NCI-H1930 (cell line): Measurements from ENCODE around the gene TUBB4B.
"Not testable (repeated sequence)": the region's sequence is repeated elsewhere in the genome, so short reads cannot be mapped to it uniquely, and the experiment has no call there.

ENCODE experiments used
- DNase-seq, 2 experiments: peaks; one replicate each; lab custom pipeline; 2025; lab: John Stamatoyannopoulos, UW

TUBB4B gene

DNA sequence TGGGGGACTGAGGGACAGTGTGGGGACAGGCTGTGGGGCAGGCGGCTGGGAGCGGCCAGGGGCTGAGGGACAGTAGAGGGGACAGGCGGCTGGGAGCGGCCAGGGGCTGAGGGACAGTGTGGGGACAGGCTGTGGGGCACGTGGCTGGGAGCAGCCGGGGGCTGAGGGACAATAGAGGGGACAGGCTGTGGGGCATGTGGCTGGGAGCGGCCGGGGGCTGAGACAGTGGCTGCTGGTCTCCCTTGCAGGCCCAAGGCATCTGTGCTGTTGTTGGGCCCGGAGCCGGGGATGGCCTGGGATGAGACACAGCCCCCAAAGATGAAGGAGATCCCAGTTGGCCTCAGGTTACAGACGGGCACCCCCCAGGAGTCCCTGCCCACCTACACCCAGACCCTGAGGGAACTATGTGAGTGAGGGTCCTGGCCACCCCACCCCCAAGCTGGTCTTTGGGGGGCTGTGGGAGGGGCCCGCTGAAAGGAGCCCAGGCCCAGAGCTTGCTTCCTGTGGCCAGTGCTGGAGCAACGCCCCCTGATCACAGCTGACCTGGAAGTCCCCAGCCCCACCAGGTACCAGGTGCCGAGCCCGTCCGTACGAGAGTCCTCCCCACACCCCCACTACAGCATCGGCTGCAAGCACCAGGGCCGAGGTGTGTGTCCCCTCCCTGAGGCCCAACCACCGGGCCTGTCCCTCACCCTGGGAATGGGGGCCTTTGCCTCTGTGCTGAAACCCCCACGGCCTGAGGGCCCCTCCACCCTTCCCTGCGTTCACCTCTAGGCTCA lies 10.6 kb downstream of the TUBB4B start:
- no peak for DNase-seq

DNA sequence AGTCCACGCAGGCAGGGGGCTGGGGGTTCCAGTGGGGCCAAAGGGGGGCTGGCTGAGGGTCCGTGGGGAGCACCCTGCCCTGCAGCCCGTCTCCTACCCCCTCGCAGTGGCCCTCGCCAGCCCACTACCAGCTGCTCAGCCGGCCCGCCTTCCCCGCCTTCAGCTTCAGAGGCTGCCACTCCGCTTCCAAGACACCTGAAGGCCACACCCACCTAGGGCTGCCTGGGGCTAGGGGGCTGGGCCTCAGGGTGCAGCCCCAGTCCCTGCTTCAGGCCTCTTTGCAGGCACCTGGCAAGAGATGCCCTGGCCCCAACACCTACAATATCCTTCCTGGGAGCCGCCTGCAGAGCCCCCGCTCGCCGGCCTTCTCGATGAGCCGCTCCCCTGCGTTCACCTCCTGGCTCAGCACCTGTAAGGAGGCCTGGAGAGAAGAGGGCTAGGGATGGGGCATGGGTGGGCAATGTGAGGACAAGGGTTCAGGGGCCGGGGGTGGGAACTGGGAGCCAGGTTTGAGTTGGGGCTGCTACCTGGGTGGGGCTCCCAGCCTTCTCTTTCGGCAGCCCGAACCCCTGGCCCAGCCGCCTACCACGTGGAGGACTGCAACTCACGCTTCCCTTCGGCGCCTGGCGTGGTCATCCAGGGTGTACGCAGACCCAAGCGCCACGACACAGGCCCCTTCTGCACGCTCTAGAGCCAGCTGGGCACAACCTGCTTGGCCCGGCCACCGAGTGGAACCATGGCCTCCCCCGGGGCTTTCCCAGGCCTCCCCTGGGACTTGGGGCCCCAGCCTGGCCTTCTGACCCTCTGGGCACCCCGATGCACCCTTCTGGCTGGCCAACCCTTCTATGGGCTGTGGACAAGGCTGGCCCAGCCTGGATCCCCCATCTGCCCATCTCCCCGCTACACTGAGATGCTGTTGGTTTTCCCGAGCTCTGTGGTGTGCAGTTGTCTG lies 11.7 kb downstream of the TUBB4B start:
- DNase-seq: no peak

DNA sequence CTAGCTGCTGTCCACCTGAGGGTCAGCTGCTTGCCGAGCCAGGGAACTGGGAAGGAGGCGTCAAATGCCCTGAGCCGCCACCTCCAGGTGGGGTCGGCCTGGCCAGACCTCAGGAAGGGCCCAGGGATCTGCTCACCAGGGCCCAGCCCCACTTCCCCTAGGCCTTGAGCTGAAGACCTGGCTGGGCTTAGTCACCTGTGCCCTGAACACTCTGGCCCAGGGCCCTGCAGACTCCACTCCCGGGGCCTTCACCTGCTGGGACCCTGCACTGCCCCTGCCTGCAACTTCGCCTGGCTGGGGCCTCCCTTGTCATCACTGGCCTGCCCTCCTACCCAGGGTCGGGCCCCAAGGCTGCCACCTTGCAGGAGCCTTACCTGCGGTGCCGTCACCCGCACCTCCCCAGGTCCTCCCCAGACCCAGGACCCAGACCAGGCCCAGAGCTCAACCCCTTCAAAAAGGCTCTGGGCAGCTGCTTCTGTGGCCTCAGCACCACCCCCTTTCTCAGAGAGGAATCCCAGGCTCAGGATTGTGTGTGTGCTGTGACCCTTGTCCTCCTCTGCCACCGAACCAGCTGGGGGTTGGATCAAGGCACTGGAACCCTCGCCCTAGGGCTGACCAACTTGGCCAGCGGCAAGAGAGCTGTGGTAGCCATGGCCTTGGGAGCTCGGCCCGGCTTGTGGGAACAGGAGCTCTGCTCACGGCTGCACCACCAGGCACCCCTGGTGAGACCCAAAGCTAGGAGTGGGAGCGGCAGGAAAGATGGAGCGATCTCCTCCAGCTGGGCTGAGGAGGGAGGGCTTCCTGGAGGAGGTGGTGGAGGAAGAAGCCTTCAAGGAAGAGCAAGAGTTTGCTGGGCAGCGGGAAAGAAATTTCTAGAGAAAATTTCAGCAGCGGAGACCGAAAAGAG lies 12.9 kb downstream of the TUBB4B start:
- no peak for DNase-seq

DNA sequence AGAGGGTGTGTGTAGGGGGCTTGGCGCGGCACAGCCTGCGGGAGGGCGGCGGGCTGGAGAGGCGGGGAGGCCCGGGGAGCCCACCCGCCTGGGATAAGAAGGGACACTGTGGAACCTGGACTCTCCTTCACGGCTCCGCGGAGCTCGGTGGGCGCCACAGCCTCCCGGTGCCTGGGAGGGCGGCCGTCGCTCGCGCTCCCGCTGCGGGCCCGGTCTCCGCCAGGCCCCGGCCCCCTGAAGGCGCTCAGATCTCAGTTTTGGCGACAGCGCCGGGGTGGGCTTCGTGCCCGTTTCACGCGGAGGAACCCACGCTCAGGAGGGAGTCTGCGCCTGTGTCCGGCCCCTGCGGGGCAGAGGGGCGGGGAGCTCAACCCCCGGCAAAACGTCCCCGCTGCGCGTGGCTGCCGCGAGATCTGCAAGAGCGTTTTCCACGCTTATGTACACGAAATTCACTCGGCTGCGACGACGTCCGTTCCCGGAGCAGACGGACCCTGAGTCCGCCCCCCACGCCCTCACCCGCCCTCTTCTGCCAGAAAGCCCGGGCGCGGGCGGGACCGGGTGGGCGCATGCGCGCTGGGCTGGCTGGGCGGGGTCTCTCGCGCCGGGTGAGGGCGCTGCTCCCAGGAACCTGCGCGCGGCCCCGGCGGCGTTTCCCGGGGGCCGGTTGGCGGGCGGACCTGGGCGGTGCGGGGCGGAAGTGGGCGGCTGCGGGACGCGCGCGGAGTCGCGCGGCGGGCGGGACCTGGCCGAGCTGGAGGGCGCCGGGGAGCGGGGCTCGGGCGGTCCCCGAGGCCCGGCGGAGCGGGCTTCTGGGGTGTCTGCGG lies 13.7 kb downstream of the TUBB4B start, which contains the start of gene NELFB:
Gene NELFB, plus strand, starts transcription at position 704 of the 824 bp plus-strand sequence.
- DNase-seq: peak; percentile 69 to 89

DNA sequence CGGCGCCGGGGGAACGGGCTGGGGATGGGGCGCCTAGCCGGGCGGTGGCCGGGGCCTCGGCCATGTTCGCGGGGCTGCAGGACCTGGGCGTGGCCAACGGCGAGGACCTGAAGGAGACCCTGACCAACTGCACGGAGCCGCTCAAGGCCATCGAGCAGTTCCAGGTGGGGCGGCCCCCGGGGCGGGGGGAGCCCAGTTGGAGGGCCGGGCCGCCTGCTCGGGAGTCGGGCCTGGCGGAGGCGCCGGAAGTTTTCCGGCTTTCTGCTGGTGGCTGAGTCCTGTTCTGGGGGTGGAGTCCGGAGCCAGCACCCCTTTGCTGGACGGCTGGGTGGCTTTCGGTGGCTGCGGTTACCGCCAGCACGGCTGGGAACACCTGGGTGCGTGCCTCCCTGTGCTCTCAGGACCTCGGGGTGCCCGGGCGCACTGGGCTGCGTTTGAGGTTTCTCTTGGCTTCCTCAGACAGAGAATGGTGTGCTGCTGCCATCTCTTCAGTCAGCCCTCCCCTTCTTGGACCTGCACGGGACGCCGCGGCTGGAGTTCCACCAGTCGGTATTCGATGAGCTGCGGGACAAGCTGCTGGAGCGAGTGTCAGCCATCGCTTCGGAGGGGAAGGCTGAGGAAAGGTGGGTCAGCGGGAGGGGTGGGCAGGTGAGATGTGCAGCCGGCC lies 14.5 kb downstream of the TUBB4B start:
- DNase-seq: no peak

DNA sequence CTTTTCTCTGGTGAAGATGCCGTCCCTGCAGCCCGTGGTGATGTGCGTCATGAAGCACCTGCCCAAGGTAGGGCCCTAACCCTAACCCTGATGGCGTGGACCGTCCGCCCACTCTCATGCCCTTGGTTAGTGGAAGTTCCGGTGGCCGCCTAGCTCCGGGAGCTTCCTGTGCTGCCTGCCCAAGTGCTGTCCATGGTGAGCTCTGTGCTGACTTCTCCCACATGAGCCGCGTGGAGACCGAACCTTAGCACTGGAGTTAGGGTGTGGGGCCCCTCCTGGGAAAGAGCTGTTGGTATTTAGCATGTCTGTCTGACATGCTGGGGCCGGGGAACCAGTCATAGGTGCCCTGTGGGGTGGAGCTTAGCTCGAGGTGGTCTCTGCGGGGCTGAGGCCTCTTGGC lies 15.3 kb downstream of the TUBB4B start:
- no peak for DNase-seq

DNA sequence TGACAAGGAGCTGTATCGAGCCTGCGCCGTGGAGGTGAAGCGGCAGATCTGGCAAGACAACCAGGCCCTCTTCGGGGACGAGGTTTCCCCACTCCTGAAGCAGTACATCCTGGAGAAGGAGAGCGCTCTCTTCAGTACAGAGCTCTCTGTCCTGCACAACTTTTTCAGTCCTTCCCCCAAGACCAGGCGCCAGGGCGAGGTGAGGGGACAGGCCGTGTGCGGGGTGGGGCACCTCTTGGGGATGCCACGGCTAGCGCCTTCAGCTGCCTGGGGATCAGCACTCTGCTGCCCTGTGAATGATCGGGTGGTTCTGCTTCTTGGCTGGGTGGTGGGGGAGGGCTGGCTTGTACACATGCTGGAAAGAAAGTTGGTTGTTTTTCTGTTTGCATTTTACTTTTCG lies 15.8 kb downstream of the TUBB4B start:
- DNase-seq: no peak

DNA sequence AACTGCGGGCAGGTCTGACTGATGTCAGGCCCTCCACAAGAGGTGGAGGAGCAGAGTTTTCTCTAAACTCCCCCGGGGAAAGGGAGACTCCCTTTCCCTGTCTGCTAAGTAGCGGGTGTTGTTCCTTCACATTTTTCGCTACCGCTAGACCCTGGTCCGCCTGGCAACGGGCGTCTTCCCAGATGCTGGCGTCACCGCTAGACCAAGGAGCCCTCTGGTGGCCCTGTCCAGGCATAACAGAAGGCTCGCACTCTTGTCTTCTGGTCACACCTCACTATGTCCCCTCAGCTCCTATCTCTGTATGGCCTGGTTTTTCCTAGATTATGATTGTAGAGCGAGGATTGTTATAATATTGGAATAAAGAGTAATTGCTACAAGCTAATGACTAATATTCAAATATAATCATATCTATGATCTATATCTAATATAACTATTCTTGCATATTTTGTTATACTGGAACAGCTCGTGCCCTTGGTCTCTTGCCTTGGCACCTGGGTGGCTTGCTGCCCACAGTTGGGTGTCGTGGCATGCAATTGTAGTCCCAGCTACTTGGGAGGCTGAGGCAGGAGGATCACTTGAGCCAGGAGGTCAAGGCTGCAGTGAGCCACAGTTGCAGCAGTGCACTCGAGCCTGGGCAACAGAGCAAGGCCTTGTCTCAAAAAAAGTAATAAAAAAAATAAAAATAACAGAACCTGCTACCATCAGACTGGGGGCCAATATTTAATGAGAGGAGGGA lies 21.3 kb downstream of the TUBB4B start:
- not testable (repeated sequence) for DNase-seq

DNA sequence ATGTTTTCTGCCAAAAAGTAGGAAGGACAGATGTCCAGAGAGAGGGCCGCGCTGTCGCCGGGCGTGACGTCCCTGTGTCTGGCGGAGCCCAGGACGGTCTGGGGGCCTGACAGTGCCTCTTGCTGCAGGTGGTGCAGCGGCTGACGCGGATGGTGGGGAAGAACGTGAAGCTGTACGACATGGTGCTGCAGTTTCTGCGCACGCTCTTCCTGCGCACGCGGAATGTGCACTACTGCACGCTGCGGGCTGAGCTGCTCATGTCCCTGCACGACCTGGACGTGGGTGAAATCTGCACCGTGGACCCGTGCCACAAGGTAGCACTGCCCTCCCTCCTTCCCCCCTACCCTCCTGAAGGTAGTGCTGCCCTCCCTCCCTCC lies 21.8 kb downstream of the TUBB4B start:
- DNase-seq: no peak

DNA sequence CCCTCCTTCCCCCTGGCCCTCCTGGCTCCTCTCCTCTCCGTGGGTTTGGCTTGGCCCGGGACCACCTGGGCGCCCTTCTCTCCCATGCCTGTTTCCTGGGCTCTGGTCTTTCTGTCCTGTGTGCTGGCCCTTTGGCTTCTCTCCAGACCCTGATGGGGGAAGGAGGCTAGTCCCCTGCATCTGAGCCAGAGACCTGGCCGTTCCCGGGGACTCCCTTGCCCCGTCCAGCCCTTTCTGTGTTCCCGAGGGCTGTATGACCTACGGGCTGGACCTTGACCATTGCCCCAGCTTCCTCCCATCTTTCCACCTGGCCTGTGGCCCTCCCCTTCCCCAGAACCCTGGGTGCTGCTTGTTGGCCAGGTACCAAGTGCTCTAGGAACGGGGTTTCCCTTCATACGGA lies 22.4 kb downstream of the TUBB4B start:
- DNase-seq: no peak

DNA sequence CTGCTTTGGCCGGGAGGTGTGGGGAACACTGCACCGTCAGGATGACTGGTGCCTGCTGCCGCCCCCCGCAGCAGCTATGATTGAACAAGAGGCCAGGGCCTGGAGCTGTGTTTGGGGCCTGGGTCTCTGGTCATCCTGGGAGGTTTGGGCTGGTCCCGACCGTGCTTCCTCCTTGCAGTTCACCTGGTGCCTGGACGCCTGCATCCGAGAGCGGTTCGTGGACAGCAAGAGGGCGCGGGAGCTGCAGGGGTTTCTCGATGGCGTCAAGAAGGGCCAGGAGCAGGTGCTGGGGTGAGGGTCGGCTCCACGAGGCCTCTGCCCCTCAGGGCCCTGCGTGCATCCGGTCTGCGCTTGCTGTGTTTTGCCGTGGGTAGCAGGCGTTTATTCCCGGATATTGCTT lies 23.0 kb downstream of the TUBB4B start:
- no peak for DNase-seq

DNA sequence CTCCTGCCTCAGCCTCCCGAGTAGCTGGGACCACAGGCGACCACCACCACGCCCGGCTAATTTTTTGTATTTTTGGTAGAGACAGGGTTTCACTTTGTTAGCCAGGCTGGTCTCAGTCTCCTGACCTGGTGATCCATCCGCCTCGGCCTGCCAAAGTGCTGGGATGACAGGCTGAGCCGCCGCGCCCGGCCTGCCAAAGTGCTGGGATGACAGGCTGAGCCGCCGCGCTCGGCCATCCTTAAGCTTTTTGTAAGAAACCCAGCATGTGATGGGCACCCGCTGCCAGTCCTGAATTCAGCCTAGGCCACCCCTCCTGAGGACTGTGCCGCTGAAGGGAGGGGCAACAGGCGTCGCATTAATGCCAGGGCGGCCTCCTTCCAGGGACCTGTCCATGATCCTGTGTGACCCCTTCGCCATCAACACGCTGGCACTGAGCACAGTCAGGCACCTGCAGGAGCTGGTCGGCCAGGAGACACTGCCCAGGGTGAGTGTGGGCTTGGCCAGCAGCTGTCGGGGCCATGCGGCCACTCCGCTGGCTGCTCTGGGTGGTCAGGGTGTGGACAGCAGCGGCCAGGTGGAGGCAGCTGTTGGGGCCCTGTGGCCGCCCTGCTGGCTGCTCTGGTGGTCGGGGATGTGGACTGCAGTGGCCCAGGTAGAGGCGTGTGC lies 24.5 kb downstream of the TUBB4B start:
- DNase-seq: no peak

DNA sequence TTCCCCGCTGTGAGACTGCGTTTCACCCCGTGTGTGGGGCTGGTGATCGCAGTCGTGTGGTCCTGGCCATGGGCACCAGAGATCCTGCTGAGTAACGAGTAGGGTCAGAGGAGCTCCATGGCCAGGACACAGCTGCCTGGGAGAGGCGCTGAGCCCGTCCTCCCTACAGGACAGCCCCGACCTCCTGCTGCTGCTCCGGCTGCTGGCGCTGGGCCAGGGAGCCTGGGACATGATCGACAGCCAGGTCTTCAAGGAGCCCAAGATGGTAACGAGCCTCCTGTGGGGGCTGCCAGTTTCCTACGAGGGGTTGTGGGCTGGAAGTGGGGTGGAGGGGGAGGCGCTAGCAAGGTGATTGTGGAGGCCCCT lies 25.1 kb downstream of the TUBB4B start:
- no peak for DNase-seq

DNA sequence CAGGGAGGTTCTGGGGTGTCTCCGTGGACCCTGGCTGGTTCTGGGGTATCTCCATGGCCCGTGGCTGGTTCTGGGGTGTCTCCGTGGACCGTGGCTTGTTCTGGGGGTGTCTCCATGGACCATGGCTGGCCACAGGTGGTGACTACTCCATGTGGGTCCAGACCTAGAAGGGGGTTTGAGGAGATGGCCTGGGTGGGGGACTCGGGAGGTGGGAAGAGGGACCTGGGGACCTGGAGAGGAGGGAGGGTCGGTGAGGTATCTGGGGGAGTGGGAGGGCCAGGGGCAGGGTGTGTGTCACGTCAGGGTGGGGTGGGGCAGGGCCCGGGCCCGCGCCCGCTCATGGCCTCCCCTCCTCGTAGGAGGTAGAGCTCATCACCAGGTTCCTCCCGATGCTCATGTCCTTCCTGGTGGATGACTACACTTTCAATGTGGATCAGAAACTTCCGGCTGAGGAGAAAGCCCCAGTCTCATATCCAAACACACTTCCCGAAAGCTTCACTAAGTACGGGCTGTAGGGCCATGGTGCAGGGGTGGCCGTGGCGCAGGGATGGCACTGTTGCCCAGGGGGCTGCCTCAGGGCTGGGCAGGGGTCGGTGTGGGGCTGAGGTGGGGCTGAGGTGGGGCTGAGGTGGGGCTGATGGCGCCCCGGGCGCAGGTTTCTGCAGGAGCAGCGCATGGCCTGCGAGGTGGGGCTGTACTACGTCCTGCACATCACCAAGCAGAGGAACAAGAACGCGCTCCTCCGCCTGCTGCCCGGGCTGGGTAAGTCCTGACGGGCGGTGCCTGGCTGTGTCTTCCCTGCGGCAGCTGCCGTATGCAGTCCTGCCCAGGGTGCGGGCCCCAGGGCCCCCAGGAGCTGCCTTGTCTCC lies 25.7 kb downstream of the TUBB4B start:
- no peak for DNase-seq

DNA sequence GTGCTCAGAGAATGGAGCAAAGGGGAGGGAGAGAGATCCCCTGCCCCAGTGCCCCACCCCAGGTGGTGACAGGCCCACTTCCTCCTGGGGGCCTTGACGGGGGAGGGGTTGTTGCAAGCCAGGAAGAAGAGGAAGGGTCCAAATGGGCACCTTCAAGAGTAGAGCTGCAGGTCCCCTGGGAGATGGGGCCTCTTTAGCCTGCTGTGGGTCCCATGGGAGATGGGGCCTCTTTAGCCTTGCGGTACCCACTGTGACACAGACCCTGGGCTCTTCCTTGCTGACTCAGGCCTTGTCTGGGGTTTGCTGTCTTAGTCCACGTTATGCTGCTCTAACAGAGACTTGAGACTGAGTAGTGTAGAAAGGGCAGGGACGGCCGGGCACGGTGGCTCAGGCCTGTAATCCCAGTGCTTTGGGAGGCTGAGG lies 26.9 kb downstream of the TUBB4B start:
- DNase-seq: no peak

DNA sequence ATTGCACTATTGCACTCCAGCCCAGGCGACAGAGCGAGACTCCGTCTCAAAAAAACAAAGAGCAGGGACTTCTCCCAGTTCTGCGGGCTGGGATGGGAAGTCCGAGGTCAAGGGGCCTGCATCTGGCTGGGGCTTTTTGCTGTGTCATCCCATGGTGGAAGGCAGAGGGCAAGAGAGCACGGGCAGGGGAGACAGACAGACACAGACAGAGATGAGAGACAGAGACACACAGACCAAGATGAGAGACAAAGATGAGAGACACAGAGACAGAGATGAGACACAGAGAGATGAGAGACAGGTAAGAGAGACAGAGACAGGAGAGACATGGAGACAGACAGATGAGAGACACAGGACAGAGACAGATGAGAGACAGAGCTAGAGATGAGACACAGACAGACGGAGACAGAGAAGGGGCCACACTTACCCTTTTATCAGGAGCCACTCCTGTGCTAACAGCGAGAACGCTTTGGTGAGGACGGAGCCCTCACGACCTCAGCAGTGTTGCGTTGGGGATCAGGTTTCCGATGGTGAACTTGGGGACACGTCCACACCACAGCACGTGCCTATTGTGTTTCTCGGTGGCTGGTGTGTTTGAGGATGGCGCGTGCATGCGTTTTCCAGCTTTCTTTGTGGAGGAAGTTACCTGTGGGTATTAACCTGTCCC lies 27.6 kb downstream of the TUBB4B start:
- no peak for DNase-seq

DNA sequence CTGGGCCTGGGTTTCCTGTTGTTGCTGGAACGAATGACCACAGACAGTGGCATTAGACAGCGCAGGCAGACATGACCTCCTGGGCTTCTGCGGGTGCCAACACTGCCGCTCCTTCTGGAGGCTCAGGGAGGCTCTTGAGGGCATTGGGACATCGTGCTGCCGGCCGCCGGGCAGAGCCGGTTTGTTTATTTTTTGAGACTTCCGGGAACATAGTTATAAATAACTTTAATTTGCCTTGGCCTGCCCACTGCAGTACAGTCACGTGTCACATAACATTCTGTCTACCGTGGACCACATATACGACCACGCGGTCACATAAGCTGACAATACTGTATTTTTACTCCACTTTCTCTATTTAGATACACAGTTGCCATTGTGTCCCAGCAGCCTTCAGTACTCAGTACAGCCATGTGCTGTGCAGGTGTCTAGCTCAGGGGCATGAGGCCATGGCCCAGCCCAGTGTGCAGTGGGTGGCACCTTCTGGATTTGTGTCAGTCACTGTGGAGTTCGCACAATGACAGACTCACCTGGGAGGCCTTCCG lies 28.2 kb downstream of the TUBB4B start:
- DNase-seq: no peak
